Measurements from ENCODE around the gene CASKIN1.
A peak's percentile ranks its signal among the peaks of the same experiment; 100 is the strongest.

CASKIN1 gene

DNA sequence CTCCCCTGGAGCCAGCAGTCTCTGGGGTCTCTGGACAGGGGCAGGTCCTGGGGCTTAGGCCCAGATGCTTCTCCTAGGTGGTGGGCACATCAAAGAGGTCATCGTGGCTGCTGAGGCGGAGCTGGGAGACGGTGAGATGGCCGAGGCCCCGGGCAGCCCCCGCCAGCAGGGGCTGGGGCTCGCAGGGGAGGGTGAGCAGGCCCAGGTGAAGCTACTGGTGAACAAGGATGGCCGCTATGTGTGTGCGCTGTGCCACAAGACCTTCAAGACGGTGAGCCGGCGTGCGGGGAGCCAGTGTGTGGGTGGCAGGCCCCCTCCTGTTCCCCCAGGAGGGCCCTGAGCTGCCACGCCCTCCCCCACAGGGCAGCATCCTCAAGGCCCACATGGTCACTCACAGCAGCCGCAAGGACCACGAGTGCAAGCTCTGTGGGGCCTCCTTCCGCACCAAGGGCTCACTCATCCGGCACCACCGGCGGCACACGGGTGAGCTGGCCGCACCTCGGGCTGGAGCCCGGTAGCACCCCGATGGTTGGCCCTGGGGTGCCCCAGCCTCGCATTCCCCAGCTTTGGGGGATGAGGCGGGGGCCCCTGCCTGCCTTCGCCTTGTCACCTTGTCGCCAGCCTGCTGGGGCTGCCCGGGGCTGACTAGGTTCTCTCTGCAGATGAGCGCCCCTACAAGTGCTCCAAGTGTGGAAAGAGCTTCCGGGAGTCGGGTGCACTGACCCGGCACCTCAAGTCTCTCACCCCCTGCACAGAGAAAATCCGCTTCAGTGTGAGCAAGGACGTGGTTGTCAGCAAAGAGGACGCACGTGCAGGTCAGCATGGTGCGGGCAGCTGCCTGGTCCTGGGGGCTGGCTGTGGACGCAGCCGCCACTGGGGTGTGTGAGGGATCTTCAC, 35.9 kb upstream of the CASKIN1 start:
- DNase-seq: no peak

DNA sequence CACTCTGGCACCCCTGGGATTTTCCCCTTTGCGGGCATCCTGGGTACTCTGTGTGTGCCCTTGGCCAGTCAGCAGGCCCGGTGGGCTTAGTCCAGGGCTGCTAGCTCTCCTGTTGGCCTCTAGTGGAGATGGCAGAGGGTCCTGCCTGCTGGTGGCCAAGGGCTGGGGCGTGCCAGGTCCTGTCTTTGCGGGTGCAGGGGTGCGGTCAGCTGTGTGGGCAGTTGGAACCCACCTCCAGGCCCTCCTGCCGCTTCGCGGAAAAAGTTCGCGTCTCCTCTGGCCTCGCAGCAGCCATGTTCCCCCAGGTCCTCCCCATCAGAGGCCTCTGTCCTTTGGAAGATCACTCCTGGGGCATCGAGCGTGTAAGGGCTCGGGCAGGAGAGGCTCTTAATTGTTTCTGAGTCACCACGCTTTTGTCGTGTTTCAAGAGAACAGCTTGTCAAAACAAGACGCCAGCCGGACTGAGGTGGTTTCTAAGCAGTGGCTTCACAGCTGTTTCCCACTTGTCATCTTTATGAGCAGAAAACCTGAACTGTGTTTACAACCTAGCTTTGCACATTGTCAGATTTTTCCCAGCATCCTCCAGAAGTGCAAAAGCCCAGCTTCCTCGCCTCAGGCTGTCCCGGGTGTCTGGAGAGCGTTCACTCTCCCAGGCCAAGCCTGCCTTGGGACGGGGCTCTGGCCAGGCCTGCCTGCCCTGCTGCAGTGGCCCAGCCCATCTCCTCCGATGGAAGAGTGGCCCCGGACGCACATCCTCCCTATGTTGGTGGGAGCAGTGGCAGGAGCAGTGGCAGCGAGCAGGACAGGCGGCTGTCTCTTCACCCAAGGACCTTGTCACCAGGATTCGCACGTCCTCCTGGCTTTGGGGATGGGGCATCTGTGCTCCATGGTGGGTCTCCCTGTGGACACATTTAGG, 34.9 kb upstream of the CASKIN1 start:
- DNase-seq: peak; percentile 76 to 90

- no peak for DNase-seq
These were observed 34.0 kb upstream of the CASKIN1 start for GRCh38 chr16:2230376-2230775.

DNA sequence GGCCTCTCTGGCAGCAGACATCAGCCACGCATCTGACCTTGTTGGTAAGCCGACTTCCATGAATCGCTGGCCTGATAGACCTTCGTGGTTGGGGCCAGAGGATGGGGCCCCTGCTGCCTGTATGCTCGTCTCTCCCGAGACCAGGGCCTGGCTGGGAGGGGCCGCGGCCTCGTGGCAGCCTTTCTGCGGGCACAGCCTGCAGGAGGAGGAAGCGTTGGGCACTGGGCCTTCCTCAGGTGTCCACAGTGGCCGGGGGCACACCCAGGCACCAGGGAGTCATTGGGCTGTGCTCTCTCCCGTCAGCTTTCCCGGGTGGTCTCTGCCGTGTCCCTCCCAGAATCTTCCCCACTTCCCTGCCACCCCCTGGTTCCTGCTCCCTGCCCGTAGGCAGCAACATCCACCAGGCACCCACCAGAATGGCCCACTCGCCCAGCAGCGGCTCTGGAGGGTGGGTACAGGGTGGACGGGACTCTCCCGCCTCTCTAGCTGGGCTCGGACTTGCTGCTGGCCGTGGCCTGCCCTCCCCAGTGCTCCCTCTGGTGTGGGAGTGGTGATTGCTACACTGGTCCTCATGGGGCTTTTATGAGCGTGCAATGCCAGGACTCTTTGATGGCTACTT, 33.3 kb upstream of the CASKIN1 start:
- DNase-seq: no peak

DNA sequence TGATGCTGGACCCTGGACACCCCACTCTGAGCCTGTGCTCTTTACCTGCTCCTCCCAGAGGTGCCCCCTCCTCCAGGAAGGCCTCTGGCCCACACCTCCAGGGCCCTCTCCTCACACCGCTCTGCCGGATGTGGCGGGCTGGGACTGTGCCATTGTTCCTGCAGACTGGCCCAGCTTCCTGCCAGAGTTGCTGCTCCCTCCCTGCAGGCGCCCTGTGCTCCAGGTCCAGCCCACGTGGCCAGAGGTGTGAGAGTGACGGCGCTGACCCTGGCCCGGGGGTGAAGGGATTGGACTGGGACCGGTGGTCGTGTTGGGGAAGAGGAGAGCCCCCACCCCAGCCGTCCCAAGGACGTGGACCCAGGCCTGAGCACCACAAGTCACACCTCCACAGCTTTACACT, 32.7 kb upstream of the CASKIN1 start:
- DNase-seq: no peak

DNA sequence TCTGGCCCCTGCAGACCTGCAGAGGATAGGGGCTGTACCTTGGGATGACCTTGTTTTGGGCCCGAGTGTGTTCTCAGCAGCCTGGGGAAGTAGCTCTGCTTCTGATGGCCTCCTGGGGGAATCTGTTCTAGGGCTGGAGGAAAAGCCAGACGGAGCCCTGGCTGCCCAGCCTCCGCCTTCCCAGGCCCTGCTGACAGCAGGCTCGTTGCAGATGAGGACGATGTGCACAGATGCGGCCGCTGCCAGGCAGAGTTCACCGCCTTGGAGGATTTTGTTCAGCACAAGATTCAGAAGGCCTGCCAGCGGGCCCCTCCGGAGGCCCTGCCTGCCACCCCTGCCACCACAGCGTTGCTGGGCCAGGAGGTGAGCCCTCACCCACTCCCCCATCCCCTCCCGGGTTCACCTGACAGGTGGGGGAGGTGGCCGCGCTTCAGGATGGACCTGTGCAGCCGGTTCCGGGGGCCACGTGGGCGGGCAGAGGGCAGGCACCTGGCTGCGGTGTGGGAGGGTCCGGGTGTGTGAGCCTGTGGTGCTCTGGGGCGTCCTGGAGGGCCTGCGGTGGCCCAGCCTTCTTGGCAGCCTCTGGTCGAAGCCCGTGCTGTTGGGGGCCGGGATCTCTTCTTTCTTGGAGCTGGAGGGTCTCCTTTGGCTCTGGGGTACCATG, 31.9 kb upstream of the CASKIN1 start:
- DNase-seq: no peak

- DNase-seq: no peak
These were observed 30.5 kb upstream of the CASKIN1 start for GRCh38 chr16:2226918-2227317.

DNA sequence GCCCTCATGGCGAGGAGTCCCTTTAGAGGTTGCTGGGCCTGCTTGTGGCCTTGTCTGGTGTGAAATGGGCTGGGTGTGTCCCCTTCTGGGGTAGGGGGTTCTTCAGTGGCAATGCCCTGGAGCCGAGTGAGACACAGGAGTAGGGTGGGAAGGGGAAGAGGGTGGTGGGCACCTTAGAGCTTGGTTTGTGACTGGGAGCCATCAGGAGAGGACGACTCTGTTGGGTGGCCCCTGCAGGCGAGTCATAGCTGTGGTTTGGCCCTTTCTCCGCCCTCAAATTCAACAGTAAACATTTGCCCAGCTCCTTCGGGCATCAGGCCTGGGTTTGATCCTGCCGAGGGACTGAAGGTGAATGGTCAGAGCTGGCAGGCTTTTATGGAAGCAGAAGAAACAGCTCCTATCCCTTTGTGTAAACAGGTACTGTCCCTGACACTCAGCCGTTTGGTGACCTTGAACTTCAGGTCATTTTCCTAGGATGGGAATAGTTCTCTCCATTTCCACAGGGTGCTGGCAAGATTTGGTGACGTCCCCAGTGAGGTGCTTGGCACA, 29.9 kb upstream of the CASKIN1 start:
- no peak for DNase-seq

DNA sequence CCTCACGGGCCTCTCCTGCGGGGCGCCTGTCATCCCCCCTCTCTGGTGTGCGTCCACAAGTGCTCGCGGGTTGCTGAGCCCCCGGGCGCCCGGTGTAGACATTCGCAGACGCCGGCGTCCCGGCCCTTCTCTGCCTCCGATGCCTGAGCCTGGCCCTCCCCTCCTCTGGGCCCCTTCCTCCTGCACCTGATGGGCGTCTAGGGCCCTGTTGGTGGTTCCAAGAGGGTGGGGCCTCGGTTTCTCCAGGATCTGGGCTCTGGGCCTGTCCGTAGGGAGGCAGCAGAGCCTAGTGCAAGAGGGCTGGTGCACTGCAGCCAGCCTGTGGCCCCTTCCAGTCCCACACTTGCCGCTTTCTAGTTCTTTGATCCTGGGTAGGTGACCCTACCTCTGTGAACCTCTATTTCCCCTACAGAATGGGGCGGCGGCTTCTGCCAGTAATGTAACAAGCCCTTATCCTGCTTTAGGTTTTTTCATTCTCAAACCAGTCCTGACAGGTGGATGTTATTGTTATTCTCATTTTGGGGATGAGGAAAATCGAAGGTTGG, 27.6 kb upstream of the CASKIN1 start:
- DNase-seq: peak; percentile 35 to 45

GRCh38 chr16:2223221-2223941, 27.0 kb upstream of the CASKIN1 start, which contains the start of gene E4F1:
Gene E4F1 (plus strand): TSS chr16:2223591. CDS start chr16:2223614, 23 bp downstream.
- DNase-seq: peak; percentile 100

- DNase-seq: no peak
These were observed 19.9 kb upstream of the CASKIN1 start for GRCh38 chr16:2216330-2216729.

DNA sequence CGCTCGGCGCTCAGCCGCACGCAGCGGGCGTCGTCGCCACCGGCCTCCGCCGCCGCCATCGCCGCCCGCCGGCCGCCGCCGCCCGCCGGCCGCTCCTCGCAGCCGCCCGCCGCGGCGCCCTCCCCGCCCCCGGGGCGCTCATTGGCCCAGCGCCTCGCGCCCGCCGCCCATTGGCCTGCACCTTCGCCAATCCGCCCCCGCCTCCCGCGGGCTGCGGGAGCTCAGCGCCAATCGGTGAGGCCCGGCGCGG, 18.2 kb upstream of the CASKIN1 start, which contains the start of gene PGP:
TSS of gene PGP (minus strand) at position 122 of the 250 bp plus-strand sequence. CDS start at position 59, 63 bp downstream.
- DNase-seq: no peak

DNA sequence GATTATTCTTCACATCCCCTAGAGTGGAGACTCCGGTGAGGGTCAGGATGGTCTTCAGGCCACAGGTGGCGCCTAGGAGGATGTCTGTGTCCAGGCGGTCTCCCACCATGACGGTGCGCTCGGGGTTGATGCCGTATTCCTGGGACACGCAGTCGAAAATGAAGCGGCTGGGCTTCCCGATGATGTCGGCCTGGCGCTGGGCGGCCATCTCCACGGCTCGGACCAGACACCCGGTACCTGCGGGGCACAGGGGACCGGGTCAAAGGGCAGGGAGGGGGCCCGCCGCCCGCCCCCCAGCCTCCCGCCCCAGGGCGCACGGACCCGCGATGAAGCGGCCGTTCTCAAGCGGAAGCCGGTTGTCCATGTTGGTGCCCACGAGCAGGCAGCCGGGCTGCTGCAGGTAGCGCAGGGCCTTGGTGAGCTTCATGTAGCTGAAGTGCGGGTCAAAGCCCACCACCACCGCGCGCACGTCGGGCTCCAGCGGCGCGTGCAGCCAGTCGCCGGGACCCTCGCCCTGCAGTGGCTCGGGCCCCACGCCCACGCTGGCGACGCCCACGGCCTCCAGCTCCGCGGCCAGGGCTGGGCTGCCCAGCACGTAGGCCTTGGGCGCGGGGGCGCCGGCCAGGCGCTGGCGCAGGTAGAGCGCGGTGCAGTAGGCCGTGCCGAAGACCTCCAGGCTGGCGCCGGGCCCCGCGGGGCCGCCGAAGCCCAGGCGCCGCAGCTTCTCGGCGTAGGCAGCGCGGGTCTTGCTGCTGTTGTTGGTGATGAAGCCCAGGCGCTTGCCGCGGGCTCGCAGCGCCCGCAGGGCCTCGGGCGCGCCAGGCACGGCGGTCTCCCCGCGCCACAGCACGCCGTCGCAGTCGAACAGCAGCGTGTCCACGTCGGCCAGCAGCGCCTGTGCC, 17.7 kb upstream of the CASKIN1 start:
- DNase-seq: no peak

GRCh38 chr16:2212362-2213324, 16.2 kb upstream of the CASKIN1 start:
- no peak for DNase-seq

GRCh38 chr16:2211923-2212347, 15.5 kb upstream of the CASKIN1 start:
- DNase-seq: no peak

DNA sequence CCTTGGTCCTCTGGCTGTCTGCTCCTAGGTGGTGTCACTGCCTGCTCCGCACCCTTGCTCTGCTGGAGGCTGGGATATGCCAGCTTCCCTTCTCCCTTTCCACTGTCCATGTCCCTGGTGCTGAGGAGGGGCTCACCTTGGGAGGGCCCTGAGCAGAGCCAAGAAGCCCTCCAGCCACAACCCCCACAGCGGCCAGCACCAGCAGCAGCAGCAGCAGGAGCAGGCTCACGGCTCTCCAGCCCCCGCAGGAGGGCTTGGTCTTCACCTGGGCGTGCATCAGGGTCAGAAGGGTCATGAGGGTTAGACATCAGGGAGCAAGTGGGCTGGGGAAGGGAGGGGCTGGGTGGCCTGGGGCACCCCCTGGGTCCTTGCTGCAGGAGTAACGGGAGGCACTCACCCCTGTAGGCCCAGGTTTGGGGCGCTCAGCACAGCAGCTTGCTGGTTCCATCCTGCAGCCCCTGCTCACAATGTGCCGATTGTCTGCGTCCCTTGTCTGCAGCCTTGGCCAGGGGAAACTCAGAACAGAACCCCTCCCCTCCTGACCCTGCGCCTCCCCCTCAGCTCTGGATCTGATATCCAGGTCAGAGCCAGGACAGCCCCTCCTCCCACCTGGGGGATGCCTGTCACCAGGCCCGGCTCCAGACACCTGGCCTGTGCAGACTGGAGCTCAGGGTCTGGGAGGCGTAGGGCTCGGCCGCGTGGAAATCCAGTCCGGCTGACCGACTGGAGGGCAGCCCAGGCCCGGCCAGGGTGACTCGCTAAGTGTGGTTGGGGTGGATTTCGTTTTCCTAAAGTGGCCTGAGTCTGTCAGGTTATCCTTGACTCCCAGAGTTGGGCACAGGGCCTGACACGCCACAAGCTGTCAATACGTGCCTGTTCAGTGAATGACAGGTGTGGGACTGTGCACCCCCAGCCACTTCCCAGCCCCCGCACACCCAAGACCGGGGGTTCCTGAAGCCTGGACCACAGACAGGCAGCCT, 14.3 kb upstream of the CASKIN1 start, which contains the start of gene BRICD5:
TSS of gene BRICD5 (minus strand) at position 478 of the 980 bp plus-strand sequence. CDS start at position 448, 30 bp downstream.
- no peak for DNase-seq

- DNase-seq: no peak
These were observed 13.6 kb upstream of the CASKIN1 start for GRCh38 chr16:2210009-2210332.

All from NCI-H187 (cell line).